NB4 (cell line): ENCODE measurements around the gene VAT1L.

Source experiments
- DNase-seq: peaks from one replicate; pipeline ENCODE4 v3.0.0; 2010; ENCODE audit warnings: low read depth
- H3K4me3 ChIP-seq: one replicate; pipeline ENCODE4 v1.5.1; 2011; ENCODE audit warnings: mild to moderate bottlenecking, low read depth, low read length, moderate library complexity
- MYC ChIP-seq: IDR thresholded peaks from 2 replicates; pipeline ENCODE4 v1.6.1; 2011; ENCODE audit warnings: low read depth, low read length
- POLR2A ChIP-seq: IDR thresholded peaks from 2 replicates; pipeline ENCODE4 v1.6.1; 2011; ENCODE audit warnings: mild to moderate bottlenecking; ENCODE audit not compliant: insufficient read length; ENCODE audit errors: extremely low read depth
- TF ChIP-seq, protein P1 (sequence below): IDR thresholded peaks from one replicate; pipeline ENCODE4 v1.5.1; 2012; ENCODE audit warnings: low read depth, low read length
- TF ChIP-seq, protein P2 (sequence below): IDR thresholded peaks from 2 replicates; pipeline ENCODE4 v1.6.1; 2011; ENCODE audit warnings: low read depth, low read length

VAT1L gene

GRCh38 chr16:77925531-77925930, 137.2 kb downstream of the VAT1L start:
- no peak for DNase-seq
- TF ChIP-seq, protein P1, sequence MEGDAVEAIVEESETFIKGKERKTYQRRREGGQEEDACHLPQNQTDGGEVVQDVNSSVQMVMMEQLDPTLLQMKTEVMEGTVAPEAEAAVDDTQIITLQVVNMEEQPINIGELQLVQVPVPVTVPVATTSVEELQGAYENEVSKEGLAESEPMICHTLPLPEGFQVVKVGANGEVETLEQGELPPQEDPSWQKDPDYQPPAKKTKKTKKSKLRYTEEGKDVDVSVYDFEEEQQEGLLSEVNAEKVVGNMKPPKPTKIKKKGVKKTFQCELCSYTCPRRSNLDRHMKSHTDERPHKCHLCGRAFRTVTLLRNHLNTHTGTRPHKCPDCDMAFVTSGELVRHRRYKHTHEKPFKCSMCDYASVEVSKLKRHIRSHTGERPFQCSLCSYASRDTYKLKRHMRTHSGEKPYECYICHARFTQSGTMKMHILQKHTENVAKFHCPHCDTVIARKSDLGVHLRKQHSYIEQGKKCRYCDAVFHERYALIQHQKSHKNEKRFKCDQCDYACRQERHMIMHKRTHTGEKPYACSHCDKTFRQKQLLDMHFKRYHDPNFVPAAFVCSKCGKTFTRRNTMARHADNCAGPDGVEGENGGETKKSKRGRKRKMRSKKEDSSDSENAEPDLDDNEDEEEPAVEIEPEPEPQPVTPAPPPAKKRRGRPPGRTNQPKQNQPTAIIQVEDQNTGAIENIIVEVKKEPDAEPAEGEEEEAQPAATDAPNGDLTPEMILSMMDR, result no peak
- H3K4me3 ChIP-seq, result no peak overlapping the region

GRCh38 chr16:77928096-77928495, 139.7 kb downstream of the VAT1L start:
- TF ChIP-seq, protein P2, sequence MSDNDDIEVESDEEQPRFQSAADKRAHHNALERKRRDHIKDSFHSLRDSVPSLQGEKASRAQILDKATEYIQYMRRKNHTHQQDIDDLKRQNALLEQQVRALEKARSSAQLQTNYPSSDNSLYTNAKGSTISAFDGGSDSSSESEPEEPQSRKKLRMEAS, result no peak
- TF ChIP-seq, protein P1, result no peak
- TF ChIP-seq POLR2A (no peak), MYC (no peak)
- DNase-seq, result no peak
- no peak overlapping the region for H3K4me3 ChIP-seq

- H3K4me3 ChIP-seq, result no peak overlapping the region
- no peak for DNase-seq
- TF ChIP-seq, protein P2, result no peak
- TF ChIP-seq MYC (no peak), POLR2A (no peak)
- TF ChIP-seq, protein P1, result no peak
Measured at GRCh38 chr16:77929004-77929403, 140.6 kb downstream of the VAT1L start.

- no peak for DNase-seq
- H3K4me3 ChIP-seq, result no peak overlapping the region
- TF ChIP-seq MYC (no peak), POLR2A (no peak)
- TF ChIP-seq, protein P2, result no peak
- TF ChIP-seq, protein P1, result no peak
Measured at GRCh38 chr16:77931058-77931457, 142.7 kb downstream of the VAT1L start.

- no peak for DNase-seq
- no peak for TF ChIP-seq MYC
- TF ChIP-seq, protein P1, result no peak
- no peak for TF ChIP-seq POLR2A
- TF ChIP-seq, protein P2, result no peak
Measured at GRCh38 chr16:77937473-77938149, 149.2 kb downstream of the VAT1L start.

GRCh38 chr16:77938913-77939312, 150.5 kb downstream of the VAT1L start:
- no peak overlapping the region for H3K4me3 ChIP-seq
- TF ChIP-seq, protein P1, result no peak
- TF ChIP-seq POLR2A (no peak), MYC (no peak)
- TF ChIP-seq, protein P2, result no peak
- no peak for DNase-seq

More at GRCh38 chr16:77937473-77938149, 149.2 kb downstream of the VAT1L start:
- no peak overlapping the region for H3K4me3 ChIP-seq
